CD4-positive, alpha-beta memory T cell (primary cell): Measurements from ENCODE around the gene CDH16. TPM values are rescaled to one million over a fixed set of nuclear protein-coding genes. Genes with fewer than 3 reads are reported as not detected.
"Not testable (repeated sequence)": the region's sequence is repeated elsewhere in the genome, so short reads cannot be mapped to it uniquely, and the experiment has no call there.

ENCODE experiments used
- CTCF ChIA-PET: fragments of 350-600 bp; sonication (Branson Sonifier 250); formaldehyde crosslinking; loops from one replicate; lab custom pipeline; 2021; ENCODE audit warnings: inconsistent platforms; ENCODE audit not compliant: partially characterized antibody; lab: Charles Lee
- POLR2A ChIA-PET: fragments of 350-600 bp; sonication (Branson Sonifier 250); formaldehyde crosslinking; loops from one replicate; lab custom pipeline; 2021; ENCODE audit not compliant: partially characterized antibody; lab: Charles Lee
- DNase-seq, 5 donors: peaks; one replicate each; pipeline versions ENCODE4 v3.0.0 to v3.0.0-alpha.2; 2020 to 2022; ENCODE audit warnings: mixed read lengths in 1 of 5
- H3K27ac ChIP-seq: one replicate; pipeline ENCODE4 v1.7.0; 2013; ENCODE audit warnings: low read depth, low read length
- H3K27me3 ChIP-seq: 2 replicates; pipeline ENCODE4 v1.7.0; 2013; ENCODE audit warnings: mild to moderate bottlenecking, low read length, moderate library complexity; ENCODE audit not compliant: insufficient read depth
- H3K36me3 ChIP-seq: 2 replicates; pipeline ENCODE4 v1.7.0; 2013; ENCODE audit warnings: mild to moderate bottlenecking, low read length, moderate library complexity; ENCODE audit not compliant: insufficient read depth
- H3K4me1 ChIP-seq: 2 replicates; pipeline ENCODE4 v1.7.0; 2013; ENCODE audit warnings: mild to moderate bottlenecking, low read length, moderate library complexity; ENCODE audit not compliant: insufficient read depth
- H3K4me3 ChIP-seq, 2 donors: one replicate each; pipeline ENCODE4 v1.7.0; 2013; ENCODE audit warnings: low read length in 2 of 2, mild to moderate bottlenecking in 1 of 2
- H3K9me3 ChIP-seq, 2 donors: one replicate each; pipeline ENCODE4 v1.7.0; 2013; ENCODE audit warnings: low read length in 2 of 2, control low read depth in 1 of 2; ENCODE audit not compliant: control insufficient read depth in 1 of 2
- H3K27ac Mint-ChIP-seq, 7 donors: one replicate each; pipeline ENCODE4 v1.8.0; 2020 to 2021; ENCODE audit warnings: mixed read lengths in 7 of 7, mild to moderate bottlenecking in 6 of 7, inconsistent platforms in 3 of 7, moderate library complexity in 3 of 7
- H3K27me3 Mint-ChIP-seq, 2 donors: one replicate each; pipeline ENCODE4 v1.8.0; 2020 to 2021; ENCODE audit warnings: mixed read lengths in 2 of 2
- H3K36me3 Mint-ChIP-seq, 2 donors: one replicate each; pipeline ENCODE4 v1.8.0; 2020 to 2021; ENCODE audit warnings: mixed read lengths in 2 of 2, inconsistent platforms in 1 of 2, mild to moderate bottlenecking in 1 of 2
- H3K4me1 Mint-ChIP-seq, 4 donors: one replicate each; pipeline ENCODE4 v1.8.0; 2020 to 2021; ENCODE audit warnings: mixed read lengths in 4 of 4, mild to moderate bottlenecking in 1 of 4
- H3K4me3 Mint-ChIP-seq, 8 donors: one replicate each; pipeline ENCODE4 v1.8.0; 2020 to 2021; ENCODE audit warnings: mixed read lengths in 8 of 8, mild to moderate bottlenecking in 7 of 8, moderate library complexity in 6 of 8, inconsistent platforms in 3 of 8
- H3K9me3 Mint-ChIP-seq, 8 donors: one replicate each; pipeline ENCODE4 v1.8.0; 2020 to 2021; ENCODE audit warnings: mixed read lengths in 8 of 8, mild to moderate bottlenecking in 5 of 8, inconsistent platforms in 3 of 8, moderate library complexity in 1 of 8
- intact Hi-C: fragments of 100-400 bp; cut with micrococcal nuclease; formaldehyde crosslinking; loops from one replicate; pipeline ENCODE4 v1.15.1; 2023
- polyA plus RNA-seq, 2 donors: library from polyadenylated mRNA; unstranded; fragments of 300-500 nt; fragmentation: Illumina TruSeq; gene quantifications; one replicate each; pipeline ENCODE4 v1.2.3, GENCODE V29; 2021
- total RNA-seq, 2 experiments: library from RNA; stranded (reverse); gene quantifications; one replicate each; pipeline ENCODE4 v1.2.3, GENCODE V29; 2021

CDH16 gene
- total and polyA plus RNA-seq, 4 experiments from 2014 or later = not detected

DNA sequence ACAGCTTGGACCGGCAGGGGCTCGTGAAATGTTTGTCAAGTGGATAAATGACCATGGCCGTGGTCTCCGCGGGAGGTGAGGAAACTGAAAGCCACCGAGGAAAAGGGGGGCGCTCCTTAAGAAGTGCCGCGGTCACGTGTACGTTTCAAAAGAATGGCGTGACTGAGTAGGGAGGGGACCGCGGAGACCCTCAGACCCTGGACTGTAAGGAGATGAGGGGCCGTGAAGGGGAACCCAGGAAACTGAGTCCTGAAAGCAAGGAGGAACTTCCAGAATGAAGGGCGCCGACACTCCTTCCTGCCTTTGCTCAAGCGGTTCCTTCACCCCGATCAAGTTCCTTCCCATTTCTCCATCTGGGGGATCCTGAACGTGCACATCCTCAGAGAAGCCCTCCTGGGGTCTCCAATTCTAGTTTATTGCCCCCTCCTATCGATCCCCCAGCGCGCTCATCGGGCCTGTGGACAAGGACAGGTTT lies 16.2 kb upstream of the CDH16 start:
- H3K27me3 ChIP-seq, H3K9me3 Mint-ChIP-seq, DNase-seq, H3K9me3 ChIP-seq, CTCF ChIA-PET, H3K27me3 Mint-ChIP-seq: not testable (repeated sequence)
- peaks cover 32 to 72% (median 51%) of the 10 kb centered on the region in 4 donors for H3K4me1 Mint-ChIP-seq
- intact Hi-C loops = loop anchor here (2.0 kb wide), 1 partner anchor 62 kb away; no protein-coding TSS in a partner anchor
- peaks cover 13 to 63% of the 10 kb centered on the region in 2 donors for H3K36me3 Mint-ChIP-seq
- POLR2A ChIA-PET = interaction anchor here (0.7 to 2.3 kb wide), 7 partner anchors 9 to 336 kb away, joined by 3 to 13 read pairs (median 6); partner anchors contain the start of genes FBXL8, NAE1, PDP2 and TRADD
- peak overlapping the region; percentile 93 to 100 (median 99) for H3K4me3 Mint-ChIP-seq
- peak overlapping the region; percentile 97 to 99 (median 99) for H3K27ac Mint-ChIP-seq
- H3K4me3 ChIP-seq = peak overlapping the region; percentile 88 to 98
- H3K4me1 ChIP-seq = peaks cover 49% of the 10 kb centered on the region
- H3K27ac ChIP-seq = peak overlapping the region; percentile 97
- peaks cover 14% of the 10 kb centered on the region for H3K36me3 ChIP-seq

DNA sequence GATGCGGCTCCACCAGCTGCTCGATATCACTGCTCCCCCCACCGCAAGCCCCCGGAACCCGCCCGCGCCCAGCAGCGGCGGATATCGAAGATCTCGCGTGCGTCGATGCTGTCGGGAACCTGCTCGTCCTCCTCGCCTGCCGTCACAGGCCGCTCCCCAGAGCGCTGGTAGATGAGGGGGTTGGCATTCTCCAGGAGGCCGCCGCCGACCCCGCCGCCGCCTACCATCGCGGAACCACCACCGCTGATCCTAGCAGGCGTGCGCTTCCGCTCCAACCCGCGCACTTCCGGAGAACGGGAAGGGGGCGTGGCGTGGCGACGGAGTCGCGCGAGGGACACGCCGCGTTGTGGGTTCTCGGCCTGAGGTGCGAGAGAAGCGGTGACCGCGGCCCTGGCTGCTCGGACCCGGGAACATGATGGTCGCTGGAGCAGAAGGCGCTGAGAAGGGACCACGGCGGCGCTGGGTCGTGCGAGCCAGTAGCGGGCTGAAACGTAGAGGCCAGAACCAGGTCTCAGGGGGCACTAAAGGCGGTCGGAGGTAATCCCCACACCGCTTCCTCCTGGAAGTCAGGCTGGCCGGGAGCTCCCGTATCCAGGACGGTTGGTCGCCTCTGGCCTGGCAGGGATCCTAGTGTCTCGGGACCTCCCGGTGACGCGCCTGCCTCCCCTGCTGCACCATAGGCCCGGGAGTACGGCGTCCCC lies 15.6 kb upstream of the CDH16 start, which contains the start of gene CIAO2B:
Gene CIAO2B, minus strand, starts transcription at position 265 of the 701 bp plus-strand sequence. Its CDS starts 38 bp downstream, at position 227.
- H3K36me3 Mint-ChIP-seq = peaks cover 10 to 60% of the 10 kb centered on the region in 2 donors
- POLR2A ChIA-PET = interaction anchor here (0.7 to 2.3 kb wide), 11 partner anchors 9 to 337 kb away, joined by 3 to 13 read pairs (median 4); partner anchors contain the start of genes E2F4, FBXL8, NAE1 and PDP2
- intact Hi-C loops = loop anchor here (2.0 kb wide), 1 partner anchor 61 kb away; no protein-coding TSS in a partner anchor
- peak within 1 kb of the TSS; percentile 97 for H3K27ac ChIP-seq
- peaks cover 49% of the 10 kb centered on the region for H3K4me1 ChIP-seq
- H3K9me3 Mint-ChIP-seq = no peaks in the 10 kb centered on the region
- no peaks in the 10 kb centered on the region for H3K27me3 ChIP-seq
- H3K4me3 ChIP-seq = peak within 1 kb of the TSS; percentile 88 to 98
- peak; percentile 88 to 93 (median 90) for DNase-seq
- H3K4me1 Mint-ChIP-seq = peaks cover 31 to 72% (median 51%) of the 10 kb centered on the region in 4 donors
- H3K27me3 Mint-ChIP-seq = no peaks in the 10 kb centered on the region
- CTCF ChIA-PET = interaction anchor here (1.2 kb wide), 1 partner anchor 104 kb away, joined by 5 read pairs; the partner anchor contains the start of gene NAE1
- H3K9me3 ChIP-seq = no peaks in the 10 kb centered on the region
- H3K27ac Mint-ChIP-seq = peak within 1 kb of the TSS; percentile 97 to 99 (median 99)
- H3K36me3 ChIP-seq = peaks cover 8% of the 10 kb centered on the region
- H3K4me3 Mint-ChIP-seq = peak within 1 kb of the TSS; percentile 93 to 100 (median 99)

DNA sequence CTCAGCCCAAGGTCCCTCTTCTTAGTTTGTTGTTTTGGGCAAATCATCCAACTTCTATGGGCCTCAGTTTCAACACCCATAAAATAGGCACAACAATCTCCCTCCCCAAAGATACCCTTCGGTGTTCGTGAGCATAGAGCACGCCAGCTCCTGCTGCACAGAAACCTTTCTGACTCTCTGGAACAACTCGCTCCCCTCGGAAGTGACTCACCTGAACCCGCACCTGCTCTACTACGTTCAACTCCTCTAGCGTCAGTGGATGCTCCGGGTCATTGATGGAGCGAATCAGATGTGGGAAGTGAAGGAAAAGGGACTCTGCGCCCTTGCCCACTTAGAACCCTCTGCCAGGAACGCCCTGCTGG lies 15.1 kb upstream of the CDH16 start:
- POLR2A ChIA-PET = interaction anchor here (0.9 to 2.3 kb wide), 10 partner anchors 8 to 337 kb away, joined by 3 to 13 read pairs (median 5); partner anchors contain the start of genes E2F4, FBXL8, NAE1 and PDP2
- intact Hi-C loops = loop anchor here (2.0 kb wide), 1 partner anchor 61 kb away; no protein-coding TSS in a partner anchor
- peak overlapping the region; percentile 93 to 100 (median 99) for H3K4me3 Mint-ChIP-seq
- no peak for DNase-seq
- no peaks in the 10 kb centered on the region for H3K9me3 ChIP-seq
- H3K36me3 ChIP-seq = peaks cover 6% of the 10 kb centered on the region
- peak overlapping the region; percentile 97 for H3K27ac ChIP-seq
- H3K4me1 ChIP-seq = peaks cover 49% of the 10 kb centered on the region
- CTCF ChIA-PET = interaction anchor here (1.0 to 1.6 kb wide), 3 partner anchors 10 to 103 kb away, joined by 3 to 5 read pairs (median 3); partner anchors contain the start of gene NAE1
- H3K4me3 ChIP-seq = peak overlapping the region; percentile 82 to 98
- H3K4me1 Mint-ChIP-seq = peaks cover 31 to 70% (median 51%) of the 10 kb centered on the region in 4 donors
- peak overlapping the region; percentile 97 to 99 (median 99) for H3K27ac Mint-ChIP-seq
- H3K27me3 ChIP-seq = no peaks in the 10 kb centered on the region
- H3K27me3 Mint-ChIP-seq = no peaks in the 10 kb centered on the region
- H3K36me3 Mint-ChIP-seq = peaks cover 10 to 56% of the 10 kb centered on the region in 2 donors
- no peaks in the 10 kb centered on the region for H3K9me3 Mint-ChIP-seq

DNA sequence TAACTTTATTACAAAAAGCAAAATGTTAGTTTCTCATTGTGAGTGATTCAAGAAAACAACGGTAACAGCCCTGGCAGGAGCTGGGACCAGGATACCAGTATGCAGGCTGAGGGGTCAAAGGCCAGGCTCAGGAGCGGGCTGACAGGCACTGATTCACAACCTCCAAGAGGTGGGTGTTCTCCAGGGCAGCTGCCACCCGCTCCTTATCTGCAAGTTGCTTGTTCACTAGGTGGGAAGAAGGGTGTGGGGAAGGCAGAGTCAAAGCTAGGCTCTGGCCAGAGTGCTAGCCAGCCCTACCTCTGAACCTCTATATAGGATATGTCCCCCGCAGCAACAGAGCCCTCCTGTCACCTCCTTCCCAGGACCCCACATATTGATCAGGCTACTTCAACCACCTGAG lies 13.4 kb upstream of the CDH16 start:
- no peak for DNase-seq
- no peaks in the 10 kb centered on the region for H3K9me3 ChIP-seq
- Mint-ChIP-seq H3K9me3 (no peaks in the 10 kb centered on the region), H3K27me3 (no peaks in the 10 kb centered on the region), H3K4me3 (peak overlapping the region in 7 of 8 donors; percentile 38 to 100 (median 99)), H3K27ac (peak overlapping the region; percentile 26 to 99 (median 97)), H3K4me1 (peaks cover 25 to 57% (median 42%) of the 10 kb centered on the region in 4 donors), H3K36me3 (peaks cover 3 to 45% of the 10 kb centered on the region in 2 donors)
- H3K36me3 ChIP-seq = no peaks in the 10 kb centered on the region
- no peak overlapping the region for H3K27ac ChIP-seq
- CTCF ChIA-PET = no interaction called here
- H3K4me3 ChIP-seq = no peak overlapping the region
- intact Hi-C loops = no loop called here
- POLR2A ChIA-PET = no interaction called here
- H3K4me1 ChIP-seq = peaks cover 41% of the 10 kb centered on the region
- no peaks in the 10 kb centered on the region for H3K27me3 ChIP-seq

DNA sequence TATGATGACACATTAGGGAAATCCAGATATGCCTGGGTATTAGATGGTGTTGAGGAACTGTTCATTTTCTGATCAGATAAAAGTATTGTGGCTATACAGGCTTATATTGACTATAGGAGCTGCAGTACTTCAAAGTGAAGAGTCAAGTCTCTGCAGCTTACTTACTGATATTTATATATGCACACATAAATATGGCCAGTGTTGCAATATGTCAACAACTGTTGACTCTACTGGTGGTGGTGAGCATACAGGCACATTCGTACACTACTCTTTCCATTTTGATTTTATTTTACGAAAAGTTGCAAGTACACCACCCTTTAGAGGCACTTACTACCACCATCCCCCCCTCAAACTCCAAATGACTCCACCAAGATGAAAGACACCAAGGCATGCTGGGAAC lies 13.0 kb upstream of the CDH16 start:
- Mint-ChIP-seq H3K9me3 (no peaks in the 10 kb centered on the region), H3K27me3 (no peaks in the 10 kb centered on the region), H3K27ac (peak overlapping the region in 2 of 7 donors; percentile 22 to 99), H3K36me3 (peaks cover 3 to 42% of the 10 kb centered on the region in 2 donors), H3K4me3 (peak overlapping the region in 4 of 8 donors; percentile 13 to 93 (median 64)), H3K4me1 (peaks cover 25 to 53% (median 40%) of the 10 kb centered on the region in 4 donors)
- H3K4me1 ChIP-seq = peaks cover 37% of the 10 kb centered on the region
- no peak for DNase-seq
- H3K27me3 ChIP-seq = no peaks in the 10 kb centered on the region
- ChIA-PET POLR2A (no interaction called here), CTCF (no interaction called here)
- H3K36me3 ChIP-seq = no peaks in the 10 kb centered on the region
- H3K4me3 ChIP-seq = no peak overlapping the region
- intact Hi-C loops = no loop called here
- H3K27ac ChIP-seq = no peak overlapping the region
- no peaks in the 10 kb centered on the region for H3K9me3 ChIP-seq

DNA sequence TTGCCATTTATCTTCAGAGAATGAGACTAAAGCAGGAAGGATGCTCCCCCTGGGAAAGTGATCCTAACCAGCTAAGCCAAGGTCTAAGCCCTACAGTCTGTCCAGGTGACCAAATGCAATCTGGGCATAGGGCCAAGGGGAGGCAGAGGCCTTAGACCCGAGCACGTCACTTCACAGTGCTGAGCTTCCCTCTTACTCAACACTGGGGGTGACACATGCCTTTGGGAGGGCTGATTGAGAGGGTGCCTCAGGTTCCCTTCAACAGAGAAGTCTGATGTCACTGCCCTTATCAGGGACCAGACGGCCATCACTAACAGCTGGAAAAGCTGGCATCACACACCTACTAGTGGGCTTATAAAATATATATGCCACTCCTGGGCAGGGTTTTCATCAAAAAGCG lies 11.5 kb upstream of the CDH16 start:
- Mint-ChIP-seq H3K27me3 (peaks cover 4 to 5% of the 10 kb centered on the region in 2 donors), H3K4me3 (peak overlapping the region in 1 of 8 donors; percentile 13), H3K9me3 (no peaks in the 10 kb centered on the region), H3K4me1 (peaks cover 18 to 45% (median 32%) of the 10 kb centered on the region in 4 donors), H3K27ac (peak overlapping the region in 3 of 7 donors; percentile 35 to 62 (median 51)), H3K36me3 (peaks cover 3 to 36% of the 10 kb centered on the region in 2 donors)
- Histone ChIP-seq H3K4me1 (peaks cover 28% of the 10 kb centered on the region), H3K36me3 (no peaks in the 10 kb centered on the region), H3K4me3 (no peak overlapping the region), H3K27me3 (peaks cover 11% of the 10 kb centered on the region), H3K27ac (no peak overlapping the region), H3K9me3 (no peaks in the 10 kb centered on the region)
- DNase-seq = peak in 1 of 5 donors; percentile 30
- ChIA-PET CTCF (no interaction called here), POLR2A (interaction anchor here (0.7 kb wide), 1 partner anchor 235 kb away, joined by 3 read pairs; the partner anchor contains the start of gene HSF4)
- intact Hi-C loops = no loop called here
